Karpas-422 (cell line): ENCODE measurements around the gene CSE1L. TPM values are rescaled to one million over a fixed set of nuclear protein-coding genes. Genes with fewer than 3 reads are reported as not detected.
"Not testable (repeated sequence)": the region's sequence is repeated elsewhere in the genome, so short reads cannot be mapped to it uniquely, and the experiment has no call there.

Source experiments
- DNase-seq: peaks from one replicate; pipeline ENCODE4 v3.0.0-alpha.2; 2015
- H2AFZ ChIP-seq: fragments of 200-600 bp; sonication (generic); 2 replicates; pipeline ENCODE4 v1.6.1; 2014; ENCODE audit warnings: antibody characterized with exemption, low read length, mixed read lengths
- H3K27ac ChIP-seq: fragments of 200-600 bp; sonication (generic); 2 replicates; pipeline ENCODE4 v1.5.1; 2014; ENCODE audit warnings: mild to moderate bottlenecking, low read length, moderate library complexity
- H3K27me3 ChIP-seq: fragments of 200-600 bp; sonication (generic); 2 replicates; pipeline ENCODE4 v1.6.1; 2014; ENCODE audit warnings: low read length, mixed read lengths
- H3K36me3 ChIP-seq: fragments of 200-600 bp; sonication (generic); 2 replicates; pipeline ENCODE4 v1.6.1; 2014; ENCODE audit warnings: low read length, mixed read lengths; ENCODE audit not compliant: insufficient read depth
- H3K4me1 ChIP-seq: fragments of 200-600 bp; sonication (generic); 2 replicates; pipeline ENCODE4 v1.6.1; 2014; ENCODE audit warnings: mild to moderate bottlenecking, low read length, mixed read lengths
- H3K4me2 ChIP-seq: fragments of 200-600 bp; sonication (generic); 2 replicates; pipeline ENCODE4 v1.6.1; 2014; ENCODE audit warnings: low read length, low read depth, mild to moderate bottlenecking; ENCODE audit not compliant: poor library complexity, severe bottlenecking
- H3K4me3 ChIP-seq: fragments of 200-600 bp; sonication (generic); 2 replicates; pipeline ENCODE4 v1.5.1; 2014; ENCODE audit warnings: mild to moderate bottlenecking, antibody characterized with exemption, low read length, mixed read lengths
- H3K79me2 ChIP-seq: fragments of 200-600 bp; sonication (generic); 2 replicates; pipeline ENCODE4 v1.6.1; 2014; ENCODE audit warnings: mild to moderate bottlenecking, low read length, mixed read lengths
- H3K9ac ChIP-seq: fragments of 200-600 bp; sonication (generic); 2 replicates; pipeline ENCODE4 v1.6.0; 2014; ENCODE audit warnings: low read length
- H3K9me2 ChIP-seq: fragments of 200-600 bp; sonication (generic), shearing (Covaris generic); replicated peaks from 2 replicates; pipeline ENCODE4 v1.6.0; 2014; ENCODE audit warnings: mild to moderate bottlenecking, low read length, moderate library complexity; ENCODE audit not compliant: insufficient read depth
- H3K9me3 ChIP-seq: fragments of 300-700, 200-600 bp; sonication (generic); 2 replicates; pipeline ENCODE4 v1.6.1; 2014; ENCODE audit warnings: low read length, mixed read lengths
- H4K20me1 ChIP-seq: fragments of 200-600 bp; sonication (generic); 2 replicates; pipeline ENCODE4 v1.6.1; 2014; ENCODE audit warnings: mild to moderate bottlenecking, antibody characterized with exemption, low read length, low read depth; ENCODE audit not compliant: insufficient read depth
- total RNA-seq: library from RNA; depleted of rRNA; stranded (reverse); fragments of >200 nt; shearing (Covaris generic); gene quantifications from 2 replicates; pipeline ENCODE4 v1.2.3, GENCODE V29; 2014; ENCODE audit warnings: low replicate concordance

Gene CSE1L
- total RNA-seq, 1 experiment from 2014 or later, result 82.3 TPM

GRCh38 chr20:49043000-49043399 is 3.1 kb upstream of the CSE1L start:
- Histone ChIP-seq H3K4me1 (peaks cover 17% of the 10 kb centered on the region), H3K9me2 (no peaks in the 10 kb centered on the region), H3K9ac (no peak overlapping the region), H4K20me1 (peaks cover 5% of the 10 kb centered on the region; the same call in 1 of the 2 replicates), H3K79me2 (peaks cover 17% of the 10 kb centered on the region), H3K27ac (no peak overlapping the region), H3K36me3 (peaks cover under 1% of the 10 kb centered on the region; the same call in 1 of the 2 replicates), H3K9me3 (no peaks in the 10 kb centered on the region), H3K4me3 (no peak overlapping the region), H3K4me2 (no peak overlapping the region), H3K27me3 (no peaks in the 10 kb centered on the region), H2AFZ (no peak overlapping the region)
- no peak for DNase-seq

GRCh38 chr20:49045440-49046086 is 549 bp upstream of the CSE1L start:
- H3K27me3 ChIP-seq, result no peaks in the 10 kb centered on the region
- peak overlapping the region; percentile 58 for H3K27ac ChIP-seq
- H3K36me3 ChIP-seq, result peaks cover 19% of the 10 kb centered on the region
- peaks cover 34% of the 10 kb centered on the region for H3K4me1 ChIP-seq
- H3K4me2 ChIP-seq, result peak overlapping the region; percentile 87
- DNase-seq, result peak; percentile 66
- H3K79me2 ChIP-seq, result peaks cover 43% of the 10 kb centered on the region
- H3K9ac ChIP-seq, result peak overlapping the region; percentile 85
- no peaks in the 10 kb centered on the region for H3K9me3 ChIP-seq
- H4K20me1 ChIP-seq, result peaks cover 21% of the 10 kb centered on the region; the same call in 1 of the 2 replicates
- peak overlapping the region; percentile 76 for H3K4me3 ChIP-seq
- peak overlapping the region; percentile 77 for H2AFZ ChIP-seq
- H3K9me2 ChIP-seq, result no peaks in the 10 kb centered on the region

- Histone ChIP-seq H3K27me3 (no peaks in the 10 kb centered on the region), H4K20me1 (peaks cover 72% of the 10 kb centered on the region), H3K9me3 (no peaks in the 10 kb centered on the region), H3K9ac (no peak overlapping the region), H3K4me3 (no peak overlapping the region), H2AFZ (no peak overlapping the region), H3K9me2 (no peaks in the 10 kb centered on the region), H3K79me2 (peaks cover 100% of the 10 kb centered on the region), H3K4me2 (peak overlapping the region; percentile 41), H3K4me1 (peaks cover 68% of the 10 kb centered on the region), H3K27ac (no peak overlapping the region), H3K36me3 (peaks cover 36% of the 10 kb centered on the region)
- no peak for DNase-seq
Observed at GRCh38 chr20:49052334-49052733, 6.2 kb downstream of the CSE1L start.

- no peak overlapping the region for H3K4me3 ChIP-seq
- no peak for DNase-seq
- H3K9ac ChIP-seq, result no peak overlapping the region
- H3K79me2 ChIP-seq, result peaks cover 100% of the 10 kb centered on the region
- no peak overlapping the region for H2AFZ ChIP-seq
- no peak overlapping the region for H3K27ac ChIP-seq
- H3K9me3 ChIP-seq, result no peaks in the 10 kb centered on the region
- no peaks in the 10 kb centered on the region for H3K27me3 ChIP-seq
- H4K20me1 ChIP-seq, result peaks cover 65% of the 10 kb centered on the region
- peaks cover 53% of the 10 kb centered on the region for H3K4me1 ChIP-seq
- H3K36me3 ChIP-seq, result peaks cover 31% of the 10 kb centered on the region
- H3K9me2 ChIP-seq, result no peaks in the 10 kb centered on the region
- no peak overlapping the region for H3K4me2 ChIP-seq
Observed at GRCh38 chr20:49054056-49054643, 8.0 kb downstream of the CSE1L start.

- Histone ChIP-seq H3K9me2 (no peaks in the 10 kb centered on the region), H3K36me3 (peaks cover 48% of the 10 kb centered on the region; the same call in 1 of the 2 replicates), H3K9me3 (no peaks in the 10 kb centered on the region), H3K4me2 (no peak overlapping the region), H3K79me2 (peaks cover 72% of the 10 kb centered on the region), H4K20me1 (peaks cover 9% of the 10 kb centered on the region; the same call in 1 of the 2 replicates), H3K4me3 (no peak overlapping the region), H3K9ac (no peak overlapping the region), H3K27ac (no peak overlapping the region), H3K4me1 (no peaks in the 10 kb centered on the region), H2AFZ (no peak overlapping the region), H3K27me3 (no peaks in the 10 kb centered on the region)
- no peak for DNase-seq
Observed at GRCh38 chr20:49063279-49063678, 17.2 kb downstream of the CSE1L start.

- Histone ChIP-seq H3K9ac (no peak overlapping the region), H3K9me2 (no peaks in the 10 kb centered on the region), H4K20me1 (no peaks in the 10 kb centered on the region), H3K4me1 (no peaks in the 10 kb centered on the region), H3K79me2 (peaks cover 45% of the 10 kb centered on the region), H3K9me3 (no peaks in the 10 kb centered on the region), H3K27ac (no peak overlapping the region), H3K4me3 (no peak overlapping the region), H3K27me3 (no peaks in the 10 kb centered on the region), H3K36me3 (peaks cover 74% of the 10 kb centered on the region), H2AFZ (no peak overlapping the region), H3K4me2 (no peak overlapping the region)
- no peak for DNase-seq
Observed at GRCh38 chr20:49074521-49074920, 28.4 kb downstream of the CSE1L start.

- no peak for DNase-seq
- Histone ChIP-seq H3K36me3 (peaks cover 57% of the 10 kb centered on the region), H3K9me3 (no peaks in the 10 kb centered on the region), H3K27me3 (no peaks in the 10 kb centered on the region), H3K4me2 (no peak overlapping the region), H3K9ac (no peak overlapping the region), H4K20me1 (no peaks in the 10 kb centered on the region), H3K79me2 (peaks cover 36% of the 10 kb centered on the region), H3K4me3 (no peak overlapping the region), H3K9me2 (no peaks in the 10 kb centered on the region), H3K27ac (no peak overlapping the region), H3K4me1 (no peaks in the 10 kb centered on the region), H2AFZ (no peak overlapping the region)
Observed at GRCh38 chr20:49078310-49078709, 32.2 kb downstream of the CSE1L start.

- not testable (repeated sequence) for H3K4me1 ChIP-seq, H3K4me2 ChIP-seq, H3K4me3 ChIP-seq, H3K27me3 ChIP-seq, H3K9me2 ChIP-seq, H3K9me3 ChIP-seq, H3K9ac ChIP-seq, DNase-seq, H4K20me1 ChIP-seq, H3K27ac ChIP-seq, H2AFZ ChIP-seq
- peaks cover 66% of the 10 kb centered on the region for H3K36me3 ChIP-seq
- peaks cover 54% of the 10 kb centered on the region for H3K79me2 ChIP-seq
Observed at GRCh38 chr20:49082295-49082694, 36.2 kb downstream of the CSE1L start.
